GM13977 (cell line): Measurements from ENCODE around the gene ZSCAN1.

Source experiments
- DNase-seq: peaks from one replicate; pipeline ENCODE4 v3.0.0; 2012; ENCODE audit warnings: low spot score
- in situ Hi-C: fragments of 300-500 bp; cut with MboI; formaldehyde crosslinking; loops from one replicate; pipeline ENCODE4 v1.12.0; 2022; ENCODE audit warnings: low sequenced_read_pairs, low pct_unique_long_range_greater_than_20kb, mixed read lengths, inconsistent platforms; ENCODE audit not compliant: unreplicated experiment
- TF ChIP-seq, protein P1 (sequence below): IDR thresholded peaks from 2 replicates; pipeline ENCODE4 v1.5.1; 2012; ENCODE audit warnings: mild to moderate bottlenecking, control low read depth; ENCODE audit not compliant: insufficient read depth; ENCODE audit errors: extremely low read depth, missing control alignments

Gene ZSCAN1

GRCh38 chr19:58033741-58034476, at the start of gene ZSCAN1:
ZSCAN1 (plus strand) TSS chr19:58034025; CDS start chr19:58037837, 3,812 bp downstream.
- in situ Hi-C loops: no loop called here
- no peak for DNase-seq
- TF ChIP-seq, protein P1, sequence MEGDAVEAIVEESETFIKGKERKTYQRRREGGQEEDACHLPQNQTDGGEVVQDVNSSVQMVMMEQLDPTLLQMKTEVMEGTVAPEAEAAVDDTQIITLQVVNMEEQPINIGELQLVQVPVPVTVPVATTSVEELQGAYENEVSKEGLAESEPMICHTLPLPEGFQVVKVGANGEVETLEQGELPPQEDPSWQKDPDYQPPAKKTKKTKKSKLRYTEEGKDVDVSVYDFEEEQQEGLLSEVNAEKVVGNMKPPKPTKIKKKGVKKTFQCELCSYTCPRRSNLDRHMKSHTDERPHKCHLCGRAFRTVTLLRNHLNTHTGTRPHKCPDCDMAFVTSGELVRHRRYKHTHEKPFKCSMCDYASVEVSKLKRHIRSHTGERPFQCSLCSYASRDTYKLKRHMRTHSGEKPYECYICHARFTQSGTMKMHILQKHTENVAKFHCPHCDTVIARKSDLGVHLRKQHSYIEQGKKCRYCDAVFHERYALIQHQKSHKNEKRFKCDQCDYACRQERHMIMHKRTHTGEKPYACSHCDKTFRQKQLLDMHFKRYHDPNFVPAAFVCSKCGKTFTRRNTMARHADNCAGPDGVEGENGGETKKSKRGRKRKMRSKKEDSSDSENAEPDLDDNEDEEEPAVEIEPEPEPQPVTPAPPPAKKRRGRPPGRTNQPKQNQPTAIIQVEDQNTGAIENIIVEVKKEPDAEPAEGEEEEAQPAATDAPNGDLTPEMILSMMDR: no peak

DNA sequence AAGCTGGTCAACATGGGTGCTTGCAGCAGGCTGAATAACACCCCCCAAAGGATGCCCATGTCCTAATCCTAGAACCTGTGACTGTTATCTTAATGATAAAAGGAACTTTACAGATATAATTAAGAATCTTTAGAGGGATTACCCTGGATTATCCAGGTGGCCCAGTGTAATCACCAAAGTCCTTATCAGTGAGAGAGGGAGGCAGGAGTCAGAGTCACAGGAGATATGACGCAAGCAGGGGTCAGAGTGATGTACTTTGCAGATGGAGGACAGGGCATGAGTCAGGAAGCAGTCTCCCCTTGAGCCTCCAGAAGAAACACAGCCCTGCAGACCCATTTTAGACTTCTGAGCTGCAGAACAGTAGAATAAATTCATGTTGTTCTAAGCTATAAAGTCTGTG, 41.0 kb upstream of the ZSCAN1 start:
- in situ Hi-C loops: no loop called here
- no peak for DNase-seq
- TF ChIP-seq, protein P1: no peak

DNA sequence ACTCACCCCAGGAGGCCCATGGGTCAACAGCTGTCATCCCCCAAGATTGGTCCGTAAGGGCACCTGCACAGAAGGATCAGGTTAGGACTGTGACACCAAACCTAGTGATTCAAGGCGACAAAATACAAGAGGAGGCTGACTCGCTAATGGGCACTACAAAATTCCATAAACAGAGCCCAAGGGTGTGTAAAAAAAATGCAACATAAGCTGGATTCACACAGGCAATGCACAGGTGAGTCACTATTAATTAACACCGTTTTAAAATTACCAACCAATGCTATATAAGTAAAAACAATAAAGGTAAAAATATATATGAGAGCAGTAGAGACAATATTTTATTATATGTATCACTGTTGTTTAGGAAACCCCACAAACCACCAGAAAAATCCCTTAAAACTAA, 33.1 kb upstream of the ZSCAN1 start:
- no peak for DNase-seq
- TF ChIP-seq, protein P1: no peak
- in situ Hi-C loops: no loop called here

GRCh38 chr19:58001895-58002369, 31.9 kb upstream of the ZSCAN1 start:
- in situ Hi-C loops: no loop called here
- peak; percentile 40 for DNase-seq
- TF ChIP-seq, protein P1: no peak

DNA sequence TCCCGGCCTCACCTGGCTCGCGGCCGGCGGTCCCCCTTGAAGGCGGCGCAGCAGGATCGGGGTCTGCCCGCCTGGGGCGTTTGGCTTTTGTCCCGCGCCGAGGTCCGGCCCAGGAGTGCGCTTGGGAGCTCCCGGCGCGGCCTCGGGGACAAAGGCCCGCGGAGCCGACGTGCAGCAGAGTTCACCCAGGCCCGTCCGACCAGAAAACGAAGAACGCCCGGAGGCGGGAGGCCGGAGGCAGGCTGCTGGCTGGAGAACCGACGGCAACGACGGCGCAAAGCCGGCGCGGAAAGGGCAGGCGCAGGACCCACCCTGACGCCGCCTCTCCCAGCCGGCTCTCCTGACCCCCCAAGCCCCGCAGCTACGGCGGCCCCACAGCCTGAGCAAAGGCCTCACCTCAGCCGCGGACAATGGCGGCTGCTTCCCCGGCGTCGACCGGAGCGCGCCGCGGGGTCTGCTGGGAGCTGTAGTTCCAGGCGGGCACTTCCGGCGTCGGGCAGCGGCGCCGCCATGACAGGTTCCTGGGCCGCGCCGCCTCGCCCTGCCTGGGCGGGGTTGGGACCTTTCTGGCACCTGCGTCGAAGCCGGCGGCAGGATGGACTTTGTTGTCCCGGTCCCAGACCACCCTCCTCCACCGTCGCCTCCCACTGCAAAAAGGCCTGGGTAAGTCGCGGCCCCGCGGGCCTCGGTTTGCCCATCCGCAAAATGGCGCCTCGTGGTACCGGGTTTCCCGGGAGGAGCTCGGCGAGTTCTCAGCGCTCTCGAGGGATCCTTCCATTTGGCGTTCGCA, 31.2 kb upstream of the ZSCAN1 start, which contains the start of gene ZNF606:
Gene ZNF606, minus strand, starts transcription at position 437 of the 790 bp plus-strand sequence. CDS start 1,501 bp downstream, outside the sequence.
- in situ Hi-C loops: no loop called here
- peak; percentile 95 for DNase-seq
- TF ChIP-seq, protein P1: no peak

GRCh38 chr19:58003174-58003828, 30.5 kb upstream of the ZSCAN1 start:
- no peak for DNase-seq
- TF ChIP-seq, protein P1: no peak
- in situ Hi-C loops: no loop called here
